Kidney epithelial cell (primary cell): ENCODE results near the gene HHAT. TPM values are rescaled to one million over a fixed set of nuclear protein-coding genes. Genes with fewer than 3 reads are reported as not detected.
"Not testable (repeated sequence)": the region's sequence is repeated elsewhere in the genome, so short reads cannot be mapped to it uniquely, and the experiment has no call there.

ENCODE experiments used
- DNase-seq: peaks from one replicate; pipeline ENCODE4 v3.0.0-alpha.2; 2010; ENCODE audit warnings: low read depth
- H3K27me3 ChIP-seq: 2 replicates; pipeline ENCODE4 v1.6.0; 2011; ENCODE audit warnings: low read length; ENCODE audit not compliant: control insufficient read depth, insufficient read depth
- H3K36me3 ChIP-seq: 2 replicates; pipeline ENCODE4 v1.5.1; 2011; ENCODE audit warnings: low read length; ENCODE audit not compliant: control insufficient read depth, insufficient read depth
- H3K4me3 ChIP-seq: 2 replicates; pipeline ENCODE4 v1.5.1; 2011; ENCODE audit warnings: low read depth, mild to moderate bottlenecking, control low read depth, low read length
- total RNA-seq: library from RNA; depleted of rRNA; stranded (reverse); fragments of >200 nt; gene quantifications from 2 replicates; pipeline ENCODE4 v1.2.3, GENCODE V29; 2015
- TF ChIP-seq, protein P1 (sequence below): IDR thresholded peaks from 2 replicates; pipeline ENCODE4 v1.5.1; 2011; ENCODE audit warnings: mild to moderate bottlenecking, moderate library complexity, low read length, control low read depth, inconsistent platforms; ENCODE audit not compliant: insufficient read depth, poor library complexity, severe bottlenecking

The HHAT gene
- total RNA-seq, 1 donor from 2014 or later = 15.0 TPM

DNA sequence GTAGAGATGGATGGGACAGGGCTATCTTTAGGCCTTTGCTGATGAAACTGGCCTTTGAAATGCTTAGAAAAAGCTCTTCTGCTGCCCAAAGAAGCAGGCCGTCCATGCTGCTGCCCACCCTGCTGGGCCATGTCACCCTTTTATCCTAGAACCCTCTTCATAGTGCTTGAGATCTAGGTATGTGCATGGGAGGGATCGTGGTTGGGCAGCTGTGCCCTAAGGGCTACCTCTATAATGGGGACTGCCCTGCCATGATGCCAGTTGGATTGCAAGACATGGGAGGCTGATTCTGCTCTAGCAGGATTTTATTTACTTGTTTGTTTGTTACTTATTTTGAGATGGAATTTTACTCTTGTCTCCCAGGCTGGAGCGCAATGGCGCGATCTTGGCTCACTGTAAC, 69.0 kb downstream of the HHAT start:
- Histone ChIP-seq H3K36me3 (no peaks in the 10 kb centered on the region), H3K27me3 (no peaks in the 10 kb centered on the region), H3K4me3 (no peak overlapping the region)
- DNase-seq = no peak
- TF ChIP-seq, protein P1, sequence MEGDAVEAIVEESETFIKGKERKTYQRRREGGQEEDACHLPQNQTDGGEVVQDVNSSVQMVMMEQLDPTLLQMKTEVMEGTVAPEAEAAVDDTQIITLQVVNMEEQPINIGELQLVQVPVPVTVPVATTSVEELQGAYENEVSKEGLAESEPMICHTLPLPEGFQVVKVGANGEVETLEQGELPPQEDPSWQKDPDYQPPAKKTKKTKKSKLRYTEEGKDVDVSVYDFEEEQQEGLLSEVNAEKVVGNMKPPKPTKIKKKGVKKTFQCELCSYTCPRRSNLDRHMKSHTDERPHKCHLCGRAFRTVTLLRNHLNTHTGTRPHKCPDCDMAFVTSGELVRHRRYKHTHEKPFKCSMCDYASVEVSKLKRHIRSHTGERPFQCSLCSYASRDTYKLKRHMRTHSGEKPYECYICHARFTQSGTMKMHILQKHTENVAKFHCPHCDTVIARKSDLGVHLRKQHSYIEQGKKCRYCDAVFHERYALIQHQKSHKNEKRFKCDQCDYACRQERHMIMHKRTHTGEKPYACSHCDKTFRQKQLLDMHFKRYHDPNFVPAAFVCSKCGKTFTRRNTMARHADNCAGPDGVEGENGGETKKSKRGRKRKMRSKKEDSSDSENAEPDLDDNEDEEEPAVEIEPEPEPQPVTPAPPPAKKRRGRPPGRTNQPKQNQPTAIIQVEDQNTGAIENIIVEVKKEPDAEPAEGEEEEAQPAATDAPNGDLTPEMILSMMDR = no peak

DNA sequence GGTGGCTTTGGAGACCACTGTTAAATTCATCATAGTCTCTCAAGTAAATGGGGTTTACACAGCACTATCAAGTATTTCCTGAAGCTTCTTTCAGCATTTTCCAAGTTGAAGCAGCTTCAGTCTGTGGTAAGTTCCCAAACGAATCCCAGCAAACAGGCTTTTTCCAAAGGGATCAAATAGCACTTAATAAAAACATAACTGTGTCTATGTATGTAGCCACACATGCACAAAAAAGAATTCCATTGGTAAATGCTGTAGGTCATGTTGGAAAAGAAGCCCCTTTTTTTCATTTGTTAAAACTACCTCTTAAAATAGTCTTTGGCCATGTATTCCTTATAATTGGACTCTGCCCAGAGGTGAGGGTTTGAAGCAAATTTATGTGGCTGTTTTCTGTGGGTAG, 69.8 kb downstream of the HHAT start:
- TF ChIP-seq, protein P1 = no peak
- Histone ChIP-seq H3K36me3 (no peaks in the 10 kb centered on the region), H3K27me3 (no peaks in the 10 kb centered on the region), H3K4me3 (no peak overlapping the region)
- DNase-seq = no peak

DNA sequence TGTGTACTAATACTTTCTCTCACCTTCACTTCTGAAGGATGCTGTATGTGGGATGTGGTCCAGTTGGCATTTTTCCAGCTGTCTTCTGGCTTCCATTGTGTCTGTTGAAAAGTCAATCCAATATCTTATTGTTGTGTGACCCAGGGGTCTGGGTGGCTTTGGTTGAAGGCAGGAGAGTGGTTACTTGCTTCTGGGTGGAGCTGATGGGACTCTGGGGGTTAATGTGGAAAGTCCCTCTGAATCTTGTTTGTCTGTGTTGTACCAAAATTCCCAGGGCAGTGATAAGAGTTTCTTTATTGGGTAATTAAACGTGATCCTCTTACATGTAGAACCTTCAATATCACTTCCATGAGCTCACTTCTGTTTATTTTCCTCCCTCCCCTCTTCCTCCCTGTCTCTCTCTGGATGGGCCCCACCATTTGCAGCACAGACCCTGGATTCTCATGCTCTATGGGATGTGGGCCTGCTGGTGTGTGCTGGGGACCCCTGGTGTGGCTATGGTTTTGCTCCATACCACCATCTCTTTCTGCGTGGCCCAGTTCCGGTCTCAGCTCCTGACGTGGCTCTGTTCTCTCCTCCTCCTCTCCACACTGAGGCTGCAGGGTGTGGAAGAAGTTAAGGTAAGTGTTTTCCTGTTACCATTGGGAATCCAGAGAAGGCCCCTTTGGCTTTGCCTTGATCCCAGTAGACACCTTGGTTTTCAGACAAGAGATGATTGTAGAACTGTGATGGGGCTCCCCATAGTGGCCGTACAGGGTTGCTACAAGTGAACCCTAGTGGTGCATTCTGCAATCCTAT, 71.5 kb downstream of the HHAT start:
- H3K27me3 ChIP-seq = no peaks in the 10 kb centered on the region
- no peak overlapping the region for H3K4me3 ChIP-seq
- DNase-seq = no peak
- no peaks in the 10 kb centered on the region for H3K36me3 ChIP-seq
- TF ChIP-seq, protein P1 = peak; percentile 87

DNA sequence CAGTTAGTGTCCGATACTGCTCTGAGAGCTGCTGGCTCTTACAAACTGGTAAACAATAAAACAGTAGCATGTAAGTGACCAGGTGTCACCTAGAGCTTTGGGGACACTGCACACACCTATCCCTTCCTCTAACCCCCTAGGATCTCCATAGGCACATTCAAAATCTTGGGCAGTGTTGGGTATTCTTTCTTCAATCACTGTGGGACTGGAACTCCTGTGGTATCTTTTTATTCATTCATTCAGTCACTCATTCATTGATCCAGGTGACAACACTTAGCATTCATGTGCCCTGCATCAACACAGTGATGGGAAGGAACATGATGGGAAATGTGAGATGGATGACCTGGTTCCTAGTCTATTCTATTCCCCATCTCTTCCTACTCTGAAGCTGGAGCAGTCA, 73.9 kb downstream of the HHAT start:
- Histone ChIP-seq H3K4me3 (no peak overlapping the region), H3K27me3 (no peaks in the 10 kb centered on the region), H3K36me3 (no peaks in the 10 kb centered on the region)
- DNase-seq = no peak
- TF ChIP-seq, protein P1 = no peak

DNA sequence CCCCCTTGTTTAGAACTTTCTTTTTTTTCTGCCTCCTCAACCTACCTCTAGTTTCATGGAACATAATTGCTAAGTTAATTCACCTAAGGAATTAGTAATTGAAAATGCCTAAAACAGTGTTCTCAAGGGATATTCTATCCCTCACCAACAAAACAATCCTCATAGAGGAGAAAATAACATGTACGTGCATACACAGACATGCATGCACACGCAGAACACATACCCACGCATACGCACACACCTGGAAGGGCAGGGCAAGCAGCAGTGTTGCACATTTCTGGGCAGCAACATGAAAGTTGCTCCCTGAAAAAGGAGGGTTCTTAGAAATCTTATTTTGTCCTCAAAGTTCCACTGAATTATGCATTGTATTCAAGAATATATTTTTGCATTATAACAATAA, 76.6 kb downstream of the HHAT start:
- Histone ChIP-seq H3K36me3 (no peaks in the 10 kb centered on the region), H3K27me3 (no peaks in the 10 kb centered on the region), H3K4me3 (no peak overlapping the region)
- DNase-seq = no peak
- TF ChIP-seq, protein P1 = no peak

DNA sequence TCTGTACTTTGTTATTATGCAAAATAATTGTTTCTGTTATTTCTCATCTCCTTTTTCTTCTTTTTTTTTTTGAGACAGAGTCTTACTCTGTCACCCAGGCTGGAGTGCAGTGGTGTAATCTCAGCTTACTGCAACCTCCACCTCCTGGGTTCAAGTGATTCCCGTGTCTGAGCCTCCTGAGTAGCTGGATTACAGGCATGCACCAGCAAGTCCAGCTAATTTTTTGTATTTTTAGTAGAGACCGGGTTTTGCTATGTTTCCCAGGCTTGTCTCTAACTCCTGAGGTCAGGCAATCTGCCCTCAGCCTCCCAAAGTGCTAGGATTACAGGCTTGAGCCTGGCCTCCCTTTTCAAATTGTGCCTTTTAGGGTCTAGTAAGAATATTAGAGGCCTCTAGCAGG, 77.6 kb downstream of the HHAT start:
- H3K4me3 ChIP-seq, H3K27me3 ChIP-seq, DNase-seq, H3K36me3 ChIP-seq: not testable (repeated sequence)
